ENCODE data around the gene TSPO. TPM values are rescaled to one million over a fixed set of nuclear protein-coding genes. Genes with fewer than 3 reads are reported as not detected.

Gene TSPO
- total and polyA plus RNA-seq, 2 of the 8 experiments (the other 6 are each of a cell fraction or from before 2014, with no cell fraction given) = 19.9 to 51.5 TPM

DNA sequence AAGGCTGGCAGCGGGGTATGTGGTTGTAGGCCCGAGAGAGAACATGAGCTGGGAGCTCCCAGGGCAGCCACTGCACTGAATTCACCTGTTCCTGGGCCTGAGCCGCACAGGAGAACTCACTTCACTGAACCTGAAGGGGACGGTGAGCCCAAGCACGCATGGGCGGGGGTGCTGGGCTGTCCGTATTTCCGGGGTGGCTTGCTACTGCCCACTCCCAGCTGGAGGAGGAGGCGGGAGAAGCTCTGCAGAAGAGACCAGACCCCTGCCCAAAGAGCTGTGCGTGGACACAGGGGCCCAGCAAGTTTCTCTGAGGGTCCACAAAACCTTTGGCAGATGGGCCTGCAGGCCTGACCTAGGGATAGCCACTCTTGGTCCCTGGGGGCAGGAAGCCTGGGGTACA, 30.8 kb downstream of the TSPO start (continued):
- TF ChIP-seq CHD7 (IDR thresholded peaks at IDR 0.05; ENCODE audit: insufficient replicate concordance, low read length) (no peak), CEBPB (IDR thresholded peaks at IDR 0.05; ENCODE audit: low read depth, low read length) (no peak), SAP30 (IDR thresholded peaks at IDR 0.05; ENCODE audit: insufficient read depth, insufficient replicate concordance, low read length) (no peak), TCF12 (IDR thresholded peaks at IDR 0.05; ENCODE audit: low read depth, low read length) (no peak), SIRT6 (IDR thresholded peaks at IDR 0.05; ENCODE audit: low read length) (no peak), FOSL1 (IDR thresholded peaks at IDR 0.05; ENCODE audit: insufficient read depth, low read depth, low read length) (no peak), KDM4A (IDR thresholded peaks at IDR 0.05; ENCODE audit: low read depth, low read length, severe bottlenecking) (no peak), TAF7 (optimal IDR thresholded peaks at IDR 0.05; ENCODE audit: borderline replicate concordance, low read depth, low read length) (no peak)

Data from H1 (cell line).